ENCODE results near the gene RGSL1. TPM values are rescaled to one million over a fixed set of nuclear protein-coding genes. Genes with fewer than 3 reads are reported as not detected.

Gene RGSL1
- total and polyA plus RNA-seq, 4 donors: 0.07 to 0.50 (median 0.31) TPM; not detected in 1

DNA sequence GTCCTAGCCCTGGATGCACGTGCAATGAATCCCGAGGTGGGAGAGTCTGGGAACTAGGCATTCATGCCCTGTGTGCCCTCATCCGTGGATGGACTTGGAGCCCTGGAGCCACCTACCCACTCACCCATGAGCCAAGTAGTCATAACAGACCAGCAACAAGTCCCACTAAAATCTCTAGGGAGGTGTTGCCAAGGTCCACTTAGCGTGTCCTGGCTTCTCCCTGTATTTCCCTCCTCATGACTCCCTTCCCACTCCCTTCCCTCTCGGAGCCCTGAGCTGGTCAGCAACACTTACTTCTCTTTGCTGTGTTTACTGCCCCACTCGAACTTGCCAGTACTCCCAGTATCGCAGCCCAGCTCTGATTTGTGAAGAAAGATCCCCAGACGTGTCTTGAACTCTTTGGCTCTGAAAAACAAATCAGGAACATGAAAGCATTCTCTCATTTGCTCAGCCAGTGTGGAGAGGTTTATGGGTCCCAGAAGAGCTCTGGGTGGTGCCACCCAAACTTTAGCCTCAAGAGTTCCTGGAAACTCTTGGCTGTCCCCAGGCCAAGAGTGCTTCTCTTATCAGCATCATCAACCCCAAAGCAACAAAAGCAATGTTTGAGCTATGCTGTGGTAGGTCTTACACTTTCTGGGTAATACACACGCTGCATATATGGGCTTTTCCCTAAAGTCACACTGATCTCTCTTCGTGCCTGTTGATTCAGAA lies 153.1 kb downstream of the RGSL1 start:
- no peaks in the 10 kb centered on the region for H3K9me3 ChIP-seq (ENCODE audit: control insufficient read depth in 4 of 4, low read length in 3 of 4)
- no peak for TF ChIP-seq FOXA1 (IDR thresholded peaks at IDR 0.05)
- TF ChIP-seq JUND (IDR thresholded peaks at IDR 0.05): no peak
- no peak for TF ChIP-seq GABPA (IDR thresholded peaks at IDR 0.05 in 1 of 2, conservative IDR thresholded peaks at IDR 0.05 in 1 of 2)
- no peak for TF ChIP-seq HNF4G (IDR thresholded peaks at IDR 0.05)
- no peak for DNase-seq (ENCODE audit: low spot score)
- peak overlapping the region in 1 of 3 donors; percentile 68 for H3K4me3 ChIP-seq (ENCODE audit: low read depth in 1 of 3, low read length in 3 of 3)
- H3K4me1 ChIP-seq (ENCODE audit: control insufficient read depth in 4 of 4, insufficient read depth in 4 of 4, low read length in 3 of 4): peaks cover 9 to 32% (median 15%) of the 10 kb centered on the region in 4 donors
- H3K9ac ChIP-seq (ENCODE audit: low read depth in 1 of 2, low read length in 2 of 2): peak overlapping the region; percentile 23 to 43
- H3K27me3 ChIP-seq (ENCODE audit: control insufficient read depth in 4 of 4, insufficient read depth in 4 of 4, low read length in 3 of 4): no peaks in the 10 kb centered on the region
- peak overlapping the region; percentile 71 to 80 for H3K27ac ChIP-seq (ENCODE audit: low read depth in 1 of 2, low read length in 2 of 2)
- WGBS: 72% methylated on average over 10 of the region's 10 CpGs
- peaks cover 0 to 2% (median 0%) of the 10 kb centered on the region in 4 donors for H3K36me3 ChIP-seq (ENCODE audit: control insufficient read depth in 4 of 4, insufficient read depth in 3 of 4, low read depth in 1 of 4, low read length in 3 of 4)

DNA sequence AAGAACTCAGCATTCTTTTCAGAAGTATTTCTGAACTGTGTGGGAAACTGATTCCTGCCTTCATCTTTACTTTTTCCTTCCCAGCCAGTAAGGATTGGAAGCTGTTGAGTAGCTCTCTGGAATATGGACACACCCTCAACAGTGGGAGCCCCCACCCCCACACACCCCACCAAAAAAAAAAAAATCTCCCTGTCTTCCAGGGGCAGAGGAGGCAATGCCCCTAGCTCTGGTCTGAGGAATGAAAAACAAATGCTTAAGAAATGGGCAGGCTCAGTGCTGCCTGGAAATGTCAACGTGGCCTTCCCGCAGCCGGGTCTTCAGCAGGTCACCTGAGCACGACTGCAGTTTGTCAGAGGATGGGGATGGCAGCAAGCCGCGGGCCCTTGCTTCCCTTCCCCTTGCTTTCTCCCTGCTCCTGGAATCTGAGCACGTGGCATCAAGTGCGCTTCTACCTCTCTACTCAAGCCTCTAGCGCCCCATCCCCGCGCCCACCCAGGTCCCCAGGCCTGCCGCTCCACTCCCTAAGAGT lies 153.8 kb downstream of the RGSL1 start:
- Histone ChIP-seq H3K4me1 (ENCODE audit: control insufficient read depth in 4 of 4, insufficient read depth in 4 of 4, low read length in 3 of 4) (peaks cover 9 to 29% (median 15%) of the 10 kb centered on the region in 4 donors), H3K27ac (ENCODE audit: low read depth in 1 of 2, low read length in 2 of 2) (peak overlapping the region; percentile 71 to 80), H3K9ac (ENCODE audit: low read depth in 1 of 2, low read length in 2 of 2) (peak overlapping the region; percentile 21 to 23), H3K27me3 (ENCODE audit: control insufficient read depth in 4 of 4, insufficient read depth in 4 of 4, low read length in 3 of 4) (no peaks in the 10 kb centered on the region), H3K36me3 (ENCODE audit: control insufficient read depth in 4 of 4, insufficient read depth in 3 of 4, low read depth in 1 of 4, low read length in 3 of 4) (peaks cover 0 to 2% (median 0%) of the 10 kb centered on the region in 4 donors), H3K4me3 (ENCODE audit: low read depth in 1 of 3, low read length in 3 of 3) (peak overlapping the region; percentile 14 to 68 (median 50)), H3K9me3 (ENCODE audit: control insufficient read depth in 4 of 4, low read length in 3 of 4) (no peaks in the 10 kb centered on the region)
- TF ChIP-seq EGR1 (IDR thresholded peaks at IDR 0.05; ENCODE audit: low read depth in 2 of 2): no peak
- no peak for TF ChIP-seq GABPA (IDR thresholded peaks at IDR 0.05 in 1 of 2, conservative IDR thresholded peaks at IDR 0.05 in 1 of 2)
- TF ChIP-seq, protein P1, sequence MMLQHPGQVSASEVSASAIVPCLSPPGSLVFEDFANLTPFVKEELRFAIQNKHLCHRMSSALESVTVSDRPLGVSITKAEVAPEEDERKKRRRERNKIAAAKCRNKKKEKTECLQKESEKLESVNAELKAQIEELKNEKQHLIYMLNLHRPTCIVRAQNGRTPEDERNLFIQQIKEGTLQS (IDR thresholded peaks at IDR 0.05): no peak
- no peak for TF ChIP-seq SP1 (IDR thresholded peaks at IDR 0.05)
- TF ChIP-seq HNF4A (conservative IDR thresholded peaks at IDR 0.05): no peak
- no peak for TF ChIP-seq HNF4G (IDR thresholded peaks at IDR 0.05)
- TF ChIP-seq, protein P2, sequence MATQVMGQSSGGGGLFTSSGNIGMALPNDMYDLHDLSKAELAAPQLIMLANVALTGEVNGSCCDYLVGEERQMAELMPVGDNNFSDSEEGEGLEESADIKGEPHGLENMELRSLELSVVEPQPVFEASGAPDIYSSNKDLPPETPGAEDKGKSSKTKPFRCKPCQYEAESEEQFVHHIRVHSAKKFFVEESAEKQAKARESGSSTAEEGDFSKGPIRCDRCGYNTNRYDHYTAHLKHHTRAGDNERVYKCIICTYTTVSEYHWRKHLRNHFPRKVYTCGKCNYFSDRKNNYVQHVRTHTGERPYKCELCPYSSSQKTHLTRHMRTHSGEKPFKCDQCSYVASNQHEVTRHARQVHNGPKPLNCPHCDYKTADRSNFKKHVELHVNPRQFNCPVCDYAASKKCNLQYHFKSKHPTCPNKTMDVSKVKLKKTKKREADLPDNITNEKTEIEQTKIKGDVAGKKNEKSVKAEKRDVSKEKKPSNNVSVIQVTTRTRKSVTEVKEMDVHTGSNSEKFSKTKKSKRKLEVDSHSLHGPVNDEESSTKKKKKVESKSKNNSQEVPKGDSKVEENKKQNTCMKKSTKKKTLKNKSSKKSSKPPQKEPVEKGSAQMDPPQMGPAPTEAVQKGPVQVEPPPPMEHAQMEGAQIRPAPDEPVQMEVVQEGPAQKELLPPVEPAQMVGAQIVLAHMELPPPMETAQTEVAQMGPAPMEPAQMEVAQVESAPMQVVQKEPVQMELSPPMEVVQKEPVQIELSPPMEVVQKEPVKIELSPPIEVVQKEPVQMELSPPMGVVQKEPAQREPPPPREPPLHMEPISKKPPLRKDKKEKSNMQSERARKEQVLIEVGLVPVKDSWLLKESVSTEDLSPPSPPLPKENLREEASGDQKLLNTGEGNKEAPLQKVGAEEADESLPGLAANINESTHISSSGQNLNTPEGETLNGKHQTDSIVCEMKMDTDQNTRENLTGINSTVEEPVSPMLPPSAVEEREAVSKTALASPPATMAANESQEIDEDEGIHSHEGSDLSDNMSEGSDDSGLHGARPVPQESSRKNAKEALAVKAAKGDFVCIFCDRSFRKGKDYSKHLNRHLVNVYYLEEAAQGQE (IDR thresholded peaks at IDR 0.05): no peak
- TF ChIP-seq FOXA1 (IDR thresholded peaks at IDR 0.05): no peak
- TF ChIP-seq YY1 (IDR thresholded peaks at IDR 0.05): no peak
- TF ChIP-seq JUND (IDR thresholded peaks at IDR 0.05): no peak
- TF ChIP-seq TAF1 (conservative IDR thresholded peaks at IDR 0.05): no peak
- TF ChIP-seq FOXA2 (IDR thresholded peaks at IDR 0.05): no peak
- TF ChIP-seq, protein P3, sequence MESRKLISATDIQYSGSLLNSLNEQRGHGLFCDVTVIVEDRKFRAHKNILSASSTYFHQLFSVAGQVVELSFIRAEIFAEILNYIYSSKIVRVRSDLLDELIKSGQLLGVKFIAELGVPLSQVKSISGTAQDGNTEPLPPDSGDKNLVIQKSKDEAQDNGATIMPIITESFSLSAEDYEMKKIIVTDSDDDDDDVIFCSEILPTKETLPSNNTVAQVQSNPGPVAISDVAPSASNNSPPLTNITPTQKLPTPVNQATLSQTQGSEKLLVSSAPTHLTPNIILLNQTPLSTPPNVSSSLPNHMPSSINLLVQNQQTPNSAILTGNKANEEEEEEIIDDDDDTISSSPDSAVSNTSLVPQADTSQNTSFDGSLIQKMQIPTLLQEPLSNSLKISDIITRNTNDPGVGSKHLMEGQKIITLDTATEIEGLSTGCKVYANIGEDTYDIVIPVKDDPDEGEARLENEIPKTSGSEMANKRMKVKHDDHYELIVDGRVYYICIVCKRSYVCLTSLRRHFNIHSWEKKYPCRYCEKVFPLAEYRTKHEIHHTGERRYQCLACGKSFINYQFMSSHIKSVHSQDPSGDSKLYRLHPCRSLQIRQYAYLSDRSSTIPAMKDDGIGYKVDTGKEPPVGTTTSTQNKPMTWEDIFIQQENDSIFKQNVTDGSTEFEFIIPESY (IDR thresholded peaks at IDR 0.05): no peak
- TF ChIP-seq, protein P4, sequence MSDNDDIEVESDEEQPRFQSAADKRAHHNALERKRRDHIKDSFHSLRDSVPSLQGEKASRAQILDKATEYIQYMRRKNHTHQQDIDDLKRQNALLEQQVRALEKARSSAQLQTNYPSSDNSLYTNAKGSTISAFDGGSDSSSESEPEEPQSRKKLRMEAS (IDR thresholded peaks at IDR 0.05): no peak
- TF ChIP-seq RAD21 (IDR thresholded peaks at IDR 0.05): no peak
- TF ChIP-seq NR2F2 (IDR thresholded peaks at IDR 0.05): no peak
- no peak for TF ChIP-seq RXRA (IDR thresholded peaks at IDR 0.05)
- TF ChIP-seq, protein P5, sequence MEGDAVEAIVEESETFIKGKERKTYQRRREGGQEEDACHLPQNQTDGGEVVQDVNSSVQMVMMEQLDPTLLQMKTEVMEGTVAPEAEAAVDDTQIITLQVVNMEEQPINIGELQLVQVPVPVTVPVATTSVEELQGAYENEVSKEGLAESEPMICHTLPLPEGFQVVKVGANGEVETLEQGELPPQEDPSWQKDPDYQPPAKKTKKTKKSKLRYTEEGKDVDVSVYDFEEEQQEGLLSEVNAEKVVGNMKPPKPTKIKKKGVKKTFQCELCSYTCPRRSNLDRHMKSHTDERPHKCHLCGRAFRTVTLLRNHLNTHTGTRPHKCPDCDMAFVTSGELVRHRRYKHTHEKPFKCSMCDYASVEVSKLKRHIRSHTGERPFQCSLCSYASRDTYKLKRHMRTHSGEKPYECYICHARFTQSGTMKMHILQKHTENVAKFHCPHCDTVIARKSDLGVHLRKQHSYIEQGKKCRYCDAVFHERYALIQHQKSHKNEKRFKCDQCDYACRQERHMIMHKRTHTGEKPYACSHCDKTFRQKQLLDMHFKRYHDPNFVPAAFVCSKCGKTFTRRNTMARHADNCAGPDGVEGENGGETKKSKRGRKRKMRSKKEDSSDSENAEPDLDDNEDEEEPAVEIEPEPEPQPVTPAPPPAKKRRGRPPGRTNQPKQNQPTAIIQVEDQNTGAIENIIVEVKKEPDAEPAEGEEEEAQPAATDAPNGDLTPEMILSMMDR (IDR thresholded peaks at IDR 0.05; ENCODE audit: low read depth, low read length, missing input control): no peak
- DNase-seq (ENCODE audit: low spot score): no peak
- WGBS: 8% methylated on average over 12 of the region's 12 CpGs
